Subcutaneous preadipocyte (primary cell): ENCODE results near the gene SNF8. TPM values are rescaled to one million over a fixed set of nuclear protein-coding genes. Genes with fewer than 3 reads are reported as not detected.

Experiments used
- small RNA-seq: library from RNA; depleted of rRNA; stranded (forward); fragments of <200 nt; gene quantifications from one replicate; pipeline ENCODE3, GENCODE V24; 2012
- total RNA-seq: library from RNA; depleted of rRNA; stranded (reverse); fragments of >200 nt; gene quantifications from 2 replicates; pipeline ENCODE4 v1.2.3, GENCODE V29; 2012

Gene SNF8
- 53.8 and 60.3 TPM in 2 replicates for total RNA-seq

GRCh38 chr17:48944515-48945260, at the start of gene SNF8:
TSS of gene SNF8 (minus strand) at chr17:48944842. CDS start at chr17:48944734, 108 bp downstream.

GRCh38 chr17:48908047-48908843, 36.4 kb downstream of the SNF8 start, which contains the start of gene UBE2Z:
TSS of gene UBE2Z (plus strand) at chr17:48908407. CDS start at chr17:48908504, 97 bp downstream.

Small RNA genes within 50 kb of the gene (small RNA-seq; reads per million reads assigned to genes)
- gene AC068531.1 (not detected), gene RF00263 (not detected), gene RF01210 (not detected), gene RNU1-42P (0.33 reads per million, percentile 12 among the genes with 10 or more reads in this experiment)

Other genes starting within 250 kb of the SNF8 start
- gene PRAC1, start 222.3 kb downstream of the SNF8 start, total RNA-seq, result not detected in 2 replicates
- not detected in 2 replicates for gene PRAC2, start 221.7 kb downstream of the SNF8 start, total RNA-seq
- gene HOXB13, start 216.1 kb downstream of the SNF8 start, total RNA-seq, result under 0.01 TPM in 1 of 2 replicates, not detected in the other
- not detected in 2 replicates for gene TTLL6, start 127.6 kb downstream of the SNF8 start, total RNA-seq
- 61.8 and 64.3 TPM in 2 replicates for gene CALCOCO2, start 113.8 kb downstream of the SNF8 start, total RNA-seq
- 61.7 and 82.3 TPM in 2 replicates for gene ATP5MC1, start 52.1 kb downstream of the SNF8 start, total RNA-seq
- gene UBE2Z, start 36.4 kb downstream of the SNF8 start, total RNA-seq, result 85.2 and 90.5 TPM in 2 replicates
- gene GIP, start 23.8 kb upstream of the SNF8 start, total RNA-seq, result not detected in 2 replicates
- under 0.01 and 0.98 TPM in 2 replicates for gene IGF2BP1, start 52.5 kb upstream of the SNF8 start, total RNA-seq
- 0.20 TPM in 1 of 2 replicates, not detected in the other for gene B4GALNT2, start 187.9 kb upstream of the SNF8 start, total RNA-seq